Hindlimb muscle (tissue), 1 donor: ENCODE results near the gene MRM3. TPM values are rescaled to one million over a fixed set of nuclear protein-coding genes. Genes with fewer than 3 reads are reported as not detected.
"Not testable (repeated sequence)": the region's sequence is repeated elsewhere in the genome, so short reads cannot be mapped to it uniquely, and the experiment has no call there.

Experiments
- DNase-seq: peaks from one replicate; pipeline ENCODE4 v3.0.0-alpha.2; 2013
- polyA plus RNA-seq: library from polyadenylated mRNA; unstranded; fragments of 120-200 nt; gene quantifications from one replicate; pipeline ENCODE4 v1.2.1, GENCODE V29; 2013; ENCODE audit not compliant: insufficient read length

The MRM3 gene, protein sequence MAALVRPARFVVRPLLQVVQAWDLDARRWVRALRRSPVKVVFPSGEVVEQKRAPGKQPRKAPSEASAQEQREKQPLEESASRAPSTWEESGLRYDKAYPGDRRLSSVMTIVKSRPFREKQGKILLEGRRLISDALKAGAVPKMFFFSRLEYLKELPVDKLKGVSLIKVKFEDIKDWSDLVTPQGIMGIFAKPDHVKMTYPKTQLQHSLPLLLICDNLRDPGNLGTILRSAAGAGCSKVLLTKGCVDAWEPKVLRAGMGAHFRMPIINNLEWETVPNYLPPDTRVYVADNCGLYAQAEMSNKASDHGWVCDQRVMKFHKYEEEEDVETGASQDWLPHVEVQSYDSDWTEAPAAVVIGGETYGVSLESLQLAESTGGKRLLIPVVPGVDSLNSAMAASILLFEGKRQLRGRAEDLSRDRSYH
- polyA plus RNA-seq: 15.4 TPM

DNA sequence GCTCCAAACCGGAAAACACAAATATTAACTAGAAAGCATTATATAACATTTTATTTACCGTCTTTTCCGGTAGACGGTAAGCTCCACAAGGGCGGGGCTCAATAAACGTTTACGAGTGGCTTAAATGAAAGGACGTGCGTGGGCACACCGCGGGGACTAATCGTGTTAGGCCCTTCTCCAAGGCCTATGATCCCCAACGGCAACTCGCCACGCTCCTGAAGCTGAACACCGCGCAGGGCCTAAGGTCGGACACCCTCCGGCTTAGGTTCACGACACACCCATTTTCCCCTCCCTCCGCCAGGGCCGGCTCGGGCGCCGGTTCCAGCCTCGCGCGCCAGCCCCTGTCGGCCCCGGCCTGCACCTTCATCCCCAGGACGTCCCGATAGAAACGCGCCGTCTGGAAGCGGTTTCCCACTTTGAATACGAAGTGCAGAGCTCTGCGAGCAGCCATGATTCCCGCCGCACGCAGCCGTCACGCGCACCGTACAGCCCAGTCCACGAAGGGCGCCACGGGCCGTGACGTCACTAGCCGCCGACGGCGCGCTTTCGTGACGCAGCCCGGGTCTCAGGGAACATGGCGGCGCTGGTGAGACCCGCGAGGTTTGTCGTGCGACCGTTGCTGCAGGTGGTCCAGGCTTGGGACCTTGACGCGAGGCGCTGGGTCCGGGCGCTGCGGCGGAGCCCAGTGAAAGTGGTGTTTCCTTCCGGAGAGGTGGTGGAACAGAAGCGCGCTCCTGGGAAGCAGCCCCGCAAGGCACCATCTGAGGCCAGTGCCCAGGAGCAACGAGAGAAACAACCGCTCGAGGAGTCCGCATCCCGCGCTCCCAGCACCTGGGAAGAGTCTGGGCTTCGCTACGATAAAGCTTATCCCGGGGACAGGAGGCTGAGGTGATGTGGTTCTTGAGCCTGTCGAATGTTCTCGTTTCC, at the start of gene MRM3, which contains the start of gene GLOD4:
MRM3 (plus strand) TSS at position 549 of the 927 bp plus-strand sequence; CDS start at position 575, 26 bp downstream.
GLOD4 (minus strand) TSS at position 476 of the 927 bp plus-strand sequence; CDS start at position 451, 25 bp downstream.
- peak; percentile 96 for DNase-seq

DNA sequence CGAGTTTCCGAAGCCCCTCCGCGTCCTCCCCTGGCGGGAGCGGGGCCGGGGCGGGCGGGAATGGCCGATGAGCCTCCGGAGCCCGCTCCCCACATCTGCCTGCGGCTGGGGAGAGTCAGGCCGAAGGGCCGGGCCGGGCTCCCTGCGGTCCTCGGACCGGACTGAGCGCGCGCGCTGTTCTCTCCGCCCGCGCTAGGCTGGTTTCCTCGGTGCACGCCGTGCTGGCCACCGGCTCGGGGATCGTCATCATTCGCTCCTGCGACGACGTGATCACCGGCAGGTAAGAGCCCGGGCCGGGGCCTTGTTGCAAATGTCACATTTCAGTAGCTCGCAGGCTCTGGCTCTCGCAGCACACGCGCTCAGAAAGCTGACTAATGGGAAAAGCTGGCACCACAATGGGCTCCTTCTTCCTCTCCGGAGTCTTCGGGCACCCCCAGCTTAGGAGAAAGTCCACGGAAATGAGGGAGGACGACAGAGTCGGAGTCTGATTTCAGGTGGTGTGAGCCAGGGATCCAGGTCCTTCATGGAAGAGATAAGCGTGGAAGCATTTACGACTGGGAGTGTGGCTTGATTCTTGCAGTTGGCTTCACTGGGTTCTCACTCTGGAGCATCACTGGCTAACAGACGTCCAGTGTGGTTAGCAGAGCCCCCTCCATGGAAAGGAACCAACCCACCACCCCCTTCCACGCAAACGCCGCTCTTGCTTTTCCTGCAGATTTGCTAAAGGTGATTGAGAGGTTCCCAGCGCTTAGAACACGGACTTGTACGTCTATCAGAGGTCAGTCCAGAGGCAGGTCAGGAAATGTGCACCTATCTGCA, 49.0 kb upstream of the MRM3 start:
- no peak for DNase-seq

DNA sequence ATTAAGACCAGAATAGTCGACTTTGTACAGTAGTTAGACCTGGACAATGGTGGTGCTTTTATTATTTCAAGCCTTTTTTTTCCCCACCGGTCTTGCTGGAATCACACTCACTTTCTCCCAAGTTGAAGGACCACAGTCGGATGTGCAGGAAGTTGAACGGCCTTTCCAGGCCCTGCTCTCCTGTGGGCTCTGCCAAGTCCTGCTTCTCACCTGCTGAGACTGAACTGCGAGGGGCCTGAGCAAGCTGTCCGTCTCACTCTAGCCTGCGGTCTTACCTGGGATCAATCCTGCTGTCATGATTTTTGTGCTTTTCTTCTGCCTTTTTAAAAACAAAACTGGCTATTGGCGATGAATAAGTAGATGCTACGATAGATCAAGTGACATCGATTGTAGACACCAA, 48.4 kb upstream of the MRM3 start:
- DNase-seq: no peak

DNA sequence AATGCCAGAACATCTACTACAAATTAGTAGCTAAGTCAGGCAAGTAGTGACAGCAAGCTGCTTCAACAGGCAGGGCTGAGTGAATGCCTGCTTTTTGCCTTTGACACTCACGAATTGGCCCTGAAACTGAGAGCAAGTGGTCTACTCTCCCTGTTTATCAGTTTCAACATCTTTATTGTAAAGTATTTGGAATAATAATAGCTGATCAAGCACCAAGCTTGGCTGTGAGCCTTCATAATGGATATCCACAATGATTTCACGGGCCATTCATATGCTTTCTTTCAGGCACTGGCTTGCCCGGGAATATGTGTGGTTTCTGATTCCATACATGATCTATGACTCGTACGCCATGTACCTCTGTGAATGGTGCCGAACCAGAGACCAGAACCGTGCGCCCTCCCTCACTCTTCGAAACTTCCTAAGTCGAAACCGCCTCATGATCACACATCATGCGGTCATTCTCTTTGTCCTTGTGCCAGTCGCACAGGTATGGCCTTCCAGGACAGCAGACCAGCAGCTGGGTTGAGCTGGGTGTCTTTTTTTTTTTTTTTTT, 44.5 kb upstream of the MRM3 start:
- no peak for DNase-seq

DNA sequence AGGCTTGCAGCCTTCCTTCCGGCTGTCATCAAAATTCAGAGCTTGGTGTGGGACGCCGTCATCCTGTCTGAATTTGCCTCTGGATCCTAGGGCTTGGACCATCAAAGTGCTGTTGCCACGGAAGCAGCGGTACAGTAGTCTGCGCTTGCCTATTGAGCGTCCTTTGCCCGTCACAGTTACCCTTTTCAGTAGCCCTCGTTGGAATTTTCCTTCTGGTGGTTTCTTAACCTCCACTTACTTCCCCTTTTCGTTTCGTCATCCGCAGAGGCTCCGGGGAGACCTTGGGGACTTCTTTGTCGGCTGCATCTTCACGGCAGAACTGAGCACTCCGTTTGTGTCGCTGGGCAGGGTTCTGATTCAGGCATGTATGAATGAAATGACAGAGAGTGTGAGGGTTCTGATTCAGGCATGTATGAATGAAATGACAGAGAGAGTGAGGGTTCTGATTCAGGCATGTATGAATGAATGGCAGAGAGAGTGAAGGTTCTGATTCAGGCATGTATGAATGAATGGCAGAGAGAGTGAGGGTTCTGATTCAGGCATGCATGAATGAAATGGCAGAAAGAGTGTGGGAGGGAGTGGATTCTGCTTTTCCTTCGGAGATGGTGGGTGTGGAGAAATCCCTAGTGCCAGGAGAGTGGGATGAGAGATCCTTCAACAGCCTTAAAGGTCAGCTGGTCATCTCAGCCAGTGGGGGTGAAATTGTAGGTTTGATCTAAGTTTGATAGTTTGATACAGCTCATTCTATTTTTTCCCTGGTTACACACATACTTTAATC, 41.7 kb upstream of the MRM3 start:
- no peak for DNase-seq

DNA sequence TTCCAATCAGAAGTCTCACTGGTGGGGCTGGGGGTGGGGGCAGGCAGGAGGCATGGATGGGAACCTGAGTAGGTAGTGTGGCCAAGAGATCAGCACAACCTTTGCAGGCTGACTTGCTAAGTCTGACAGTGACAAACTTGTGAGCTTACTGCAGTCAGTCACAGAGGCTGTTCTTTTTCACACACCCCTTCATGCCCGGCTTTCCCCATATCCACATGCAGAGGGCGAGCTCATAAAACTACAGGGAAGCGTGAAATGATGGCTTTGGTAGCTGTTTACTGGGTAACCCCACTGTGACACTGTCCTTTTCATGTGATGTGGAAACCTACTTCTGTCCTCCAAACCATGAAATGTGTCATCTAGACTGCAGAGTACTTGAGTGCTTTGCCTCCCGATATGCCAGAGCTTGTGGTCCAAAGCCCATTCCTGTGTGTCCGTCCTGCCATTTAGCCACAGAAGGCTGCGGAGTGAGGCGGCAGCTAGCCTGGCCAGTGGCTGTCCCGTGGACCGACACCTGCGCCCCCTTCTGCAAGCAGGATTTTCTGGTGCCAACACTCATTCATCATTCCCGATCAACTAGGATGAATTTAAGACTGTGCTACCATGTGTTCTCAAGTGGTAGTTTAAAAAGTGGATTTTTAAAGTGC, 39.9 kb upstream of the MRM3 start:
- DNase-seq: no peak

DNA sequence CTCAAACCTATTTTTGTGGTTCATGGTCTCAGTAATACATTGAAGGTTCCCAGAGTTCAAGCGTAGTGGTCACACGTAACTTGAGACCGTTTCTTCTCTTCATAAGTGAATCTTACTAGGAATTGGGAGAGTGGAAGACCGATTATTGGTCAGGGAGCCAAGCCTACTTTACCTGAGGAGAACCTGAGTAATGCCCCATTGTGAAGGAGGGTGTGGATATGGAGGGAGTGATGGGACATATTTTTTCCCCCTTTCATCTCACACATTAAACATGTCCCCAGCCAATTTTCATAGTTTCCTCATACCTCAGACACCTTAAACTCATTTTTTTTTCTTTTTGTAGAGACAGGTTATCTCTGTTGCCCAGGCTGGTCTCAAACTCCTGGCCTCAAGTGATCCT, 39.0 kb upstream of the MRM3 start:
- DNase-seq: no peak

DNA sequence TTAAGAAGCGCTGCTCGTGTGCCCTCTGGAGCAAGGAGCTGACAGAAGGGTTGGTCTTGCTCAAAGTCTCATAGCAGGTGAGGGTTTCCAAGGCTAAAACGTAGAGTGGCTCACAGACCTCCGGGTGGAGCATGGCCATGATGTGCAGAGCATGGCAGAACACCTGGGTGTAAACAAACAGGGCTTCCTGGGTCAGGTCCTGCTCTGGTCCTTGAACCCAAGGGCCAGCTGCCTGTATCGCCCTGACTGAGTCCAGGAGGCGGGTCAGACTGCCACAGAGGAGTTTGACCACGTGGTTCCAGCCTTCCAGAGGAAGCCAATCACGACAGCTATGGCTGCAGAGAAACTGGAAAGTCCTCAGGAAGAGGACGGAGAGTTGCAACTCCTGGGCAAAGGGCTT, 37.2 kb upstream of the MRM3 start:
- DNase-seq: no peak

DNA sequence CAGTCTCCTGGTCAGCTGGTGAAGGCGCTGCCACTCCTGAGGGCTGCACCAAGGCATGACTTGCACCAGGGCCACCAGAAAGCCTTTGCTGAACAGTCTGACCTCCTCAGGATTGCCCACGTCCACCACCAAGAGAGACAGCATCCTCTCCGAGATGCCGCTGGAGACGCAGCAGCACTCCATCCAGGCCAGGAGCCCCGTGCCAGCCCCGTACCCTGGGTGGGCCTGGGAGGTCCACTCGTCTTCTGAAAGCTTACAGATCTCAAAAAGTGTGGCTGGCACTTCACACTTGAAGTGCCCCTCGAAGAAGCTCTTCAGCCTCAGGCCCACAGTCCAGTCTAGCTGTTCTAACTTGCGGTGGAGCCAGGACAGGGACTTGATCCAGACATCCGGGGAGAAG, 36.7 kb upstream of the MRM3 start:
- no peak for DNase-seq

DNA sequence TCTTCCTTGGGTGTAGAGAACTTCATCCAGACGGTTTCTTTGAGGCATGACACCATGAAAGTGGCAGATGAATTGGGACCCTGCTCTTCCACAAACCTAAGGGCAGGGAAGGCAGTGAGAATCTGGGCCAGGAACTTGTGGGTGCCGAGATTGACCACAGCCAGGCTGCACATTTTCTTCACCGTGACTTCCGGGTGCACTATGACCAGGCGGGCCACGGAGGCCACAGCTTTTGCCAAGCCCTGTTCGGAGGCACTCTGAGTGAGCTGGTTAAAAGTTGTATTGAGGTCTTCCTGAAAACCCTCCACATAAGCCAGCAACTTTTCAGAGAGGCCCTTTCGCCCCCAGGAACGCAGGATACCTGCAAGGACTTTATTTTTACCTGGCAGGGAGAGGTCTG, 36.0 kb upstream of the MRM3 start:
- no peak for DNase-seq

DNA sequence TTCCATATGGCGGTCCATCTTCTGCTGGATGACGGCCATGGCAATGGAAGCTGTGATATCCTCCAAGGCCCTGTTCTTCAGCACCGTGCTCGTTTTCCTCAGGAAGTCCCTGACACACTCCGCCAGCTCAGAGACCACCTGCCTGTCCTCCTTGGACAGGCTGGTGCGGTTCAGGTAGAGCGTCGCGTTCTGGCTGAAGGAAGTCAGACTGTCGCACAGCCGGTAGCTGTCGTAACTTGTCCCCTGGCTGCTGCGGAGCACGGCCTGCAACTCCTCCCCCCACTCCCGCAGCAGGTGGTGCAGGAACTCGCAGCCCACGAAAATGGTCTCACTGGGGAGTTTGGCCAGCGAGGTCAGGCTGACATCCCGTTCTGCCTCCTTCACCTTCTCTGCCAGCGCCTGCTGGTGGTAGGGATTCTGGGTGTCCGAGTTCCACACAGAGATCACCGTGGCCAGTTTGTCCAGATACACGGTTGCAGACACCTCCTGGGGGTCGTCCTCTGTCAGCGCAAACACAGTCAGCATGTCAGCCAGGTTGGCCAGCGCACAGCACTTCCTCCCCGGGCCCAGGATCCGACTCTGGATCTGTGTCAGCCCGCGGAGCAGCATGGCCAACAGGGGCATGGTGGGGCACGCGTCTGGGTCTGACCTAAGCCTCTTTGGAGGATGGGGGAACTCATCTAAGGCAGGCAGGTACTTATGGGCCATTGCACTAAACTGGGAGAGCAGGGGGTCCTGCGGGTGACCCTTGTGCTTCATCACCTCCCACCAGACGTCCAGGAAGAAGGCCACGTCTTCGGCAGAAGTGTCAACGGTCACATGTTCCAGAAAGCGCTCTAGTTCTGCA, 35.1 kb upstream of the MRM3 start:
- DNase-seq: no peak

DNA sequence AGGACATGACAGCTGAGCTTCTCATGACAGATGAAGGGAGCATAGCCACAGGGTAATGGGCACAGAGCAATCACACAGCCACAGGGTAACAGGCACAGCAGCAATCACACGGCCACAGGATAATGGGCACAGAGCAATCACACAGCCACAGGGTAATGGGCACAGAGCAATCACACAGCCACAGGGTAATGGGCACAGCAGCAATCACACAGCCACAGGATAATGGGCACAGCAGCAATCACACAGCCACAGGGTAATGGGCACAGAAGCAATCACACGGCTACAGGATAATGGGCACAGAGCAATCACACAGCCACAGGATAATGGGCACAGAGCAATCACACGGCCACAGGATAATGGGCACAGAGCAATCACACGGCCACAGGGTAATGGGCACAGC, 33.5 kb upstream of the MRM3 start:
- not testable (repeated sequence) for DNase-seq

DNA sequence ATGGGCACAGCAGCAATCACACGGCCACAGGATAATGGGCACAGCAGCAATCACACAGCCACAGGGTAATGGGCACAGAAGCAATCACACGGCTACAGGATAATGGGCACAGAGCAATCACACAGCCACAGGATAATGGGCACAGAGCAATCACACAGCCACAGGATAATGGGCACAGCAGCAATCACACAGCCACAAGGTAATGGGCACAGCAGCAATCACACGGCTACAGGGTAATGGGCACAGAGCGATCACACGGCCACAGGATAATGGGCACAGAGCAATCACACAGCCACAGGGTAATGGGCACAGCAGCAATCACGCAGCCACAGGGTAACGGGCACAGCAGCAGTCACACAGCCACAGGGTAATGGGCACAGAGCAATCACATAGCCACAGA, 32.8 kb upstream of the MRM3 start:
- not testable (repeated sequence) for DNase-seq

DNA sequence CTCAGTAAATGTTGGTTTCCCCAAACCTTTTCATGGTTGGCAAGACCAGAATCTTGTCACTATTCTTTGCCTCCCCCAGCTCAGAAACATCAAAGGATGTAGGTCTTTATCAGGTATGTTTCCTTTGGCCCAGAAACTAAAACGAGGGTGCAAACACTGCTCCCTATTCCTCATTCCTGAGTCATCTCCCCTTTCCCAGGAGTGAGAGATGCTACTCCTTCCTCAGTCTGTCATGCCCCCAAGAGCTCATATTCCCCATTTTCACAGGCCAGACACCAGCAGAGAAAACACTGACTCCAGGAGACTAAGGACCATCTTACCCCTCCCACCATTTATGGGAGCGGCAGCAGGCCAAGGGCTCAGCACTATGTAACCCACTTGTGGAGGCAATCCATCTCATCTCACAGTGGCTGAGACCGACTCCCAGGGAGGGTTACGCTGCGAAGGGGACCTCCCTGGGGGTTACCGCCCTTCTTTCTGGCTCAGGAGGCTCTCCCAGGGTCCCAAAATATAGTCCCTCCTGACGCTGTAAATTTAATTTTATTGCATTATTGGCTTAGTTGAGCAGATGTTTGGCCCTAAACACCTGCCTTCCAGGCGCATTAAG, 31.6 kb upstream of the MRM3 start:
- DNase-seq: no peak

DNA sequence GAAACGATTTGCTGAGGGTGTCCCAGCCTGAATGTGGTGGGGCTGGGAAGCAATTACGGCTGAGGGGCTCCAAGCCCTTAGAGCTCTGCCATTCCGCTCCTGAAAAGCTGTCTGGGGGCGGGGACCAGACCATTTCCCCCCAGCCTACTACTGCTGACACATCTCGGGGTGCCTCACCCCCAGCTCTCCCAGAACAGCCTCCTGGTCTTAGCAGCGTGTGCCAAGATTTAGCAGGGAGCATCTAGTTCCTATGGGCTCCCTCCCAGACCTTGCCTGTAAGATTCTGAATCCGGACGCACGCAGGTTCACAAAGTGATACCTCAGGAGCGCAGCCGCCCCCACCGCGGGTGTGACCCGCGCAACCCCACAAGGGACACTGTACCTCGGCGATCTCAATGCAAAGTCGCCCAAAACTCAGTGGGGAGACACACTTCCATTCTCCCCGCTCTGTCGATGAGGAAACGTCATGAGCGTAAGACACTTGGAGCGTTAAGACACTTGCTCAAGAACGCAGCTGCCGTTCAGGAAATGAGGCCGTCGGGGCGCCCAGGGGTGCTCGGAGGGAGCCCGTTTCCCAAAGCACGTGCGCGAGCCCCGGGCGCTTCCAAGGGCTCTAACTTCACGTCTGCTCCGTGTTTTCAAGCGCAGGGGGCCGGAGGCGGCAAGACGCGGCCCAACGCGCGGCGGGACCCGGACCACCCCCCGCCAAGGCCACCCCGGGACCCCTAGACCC, 30.7 kb upstream of the MRM3 start:
- DNase-seq: peak; percentile 44

DNA sequence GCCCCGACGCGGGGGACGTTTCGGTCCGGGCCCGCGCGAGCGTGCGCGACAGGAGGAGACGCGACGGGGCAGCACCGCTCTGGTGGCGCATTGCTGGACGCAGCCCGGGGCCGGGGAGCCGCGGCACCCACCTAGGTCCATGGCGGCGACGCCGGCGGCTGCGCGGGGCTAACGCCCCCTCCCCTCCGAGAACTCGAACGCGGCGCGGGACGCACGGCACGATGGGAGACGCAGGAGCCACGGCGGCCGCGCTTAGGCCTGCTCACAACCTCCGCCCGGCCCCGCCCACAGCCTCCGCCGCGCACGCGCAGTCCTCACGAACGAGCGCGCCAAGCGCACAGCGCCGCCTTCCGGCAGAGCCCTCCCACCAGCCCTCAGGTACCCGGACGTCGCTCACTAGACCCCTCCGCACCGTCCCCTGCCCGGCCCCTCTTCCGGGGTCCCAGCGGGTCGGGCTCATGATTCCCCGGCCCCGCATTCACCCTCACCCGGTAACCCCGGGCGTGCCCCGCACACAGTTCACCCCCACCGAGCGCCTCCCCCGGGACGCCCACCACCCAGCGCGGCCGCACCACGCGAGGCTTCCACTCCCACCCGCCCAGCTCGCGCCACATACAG, 30.0 kb upstream of the MRM3 start, which contains the start of gene GEMIN4:
GEMIN4 (minus strand) TSS at position 263 of the 618 bp plus-strand sequence; CDS start at position 141, 122 bp downstream.
- peak; percentile 94 for DNase-seq

DNA sequence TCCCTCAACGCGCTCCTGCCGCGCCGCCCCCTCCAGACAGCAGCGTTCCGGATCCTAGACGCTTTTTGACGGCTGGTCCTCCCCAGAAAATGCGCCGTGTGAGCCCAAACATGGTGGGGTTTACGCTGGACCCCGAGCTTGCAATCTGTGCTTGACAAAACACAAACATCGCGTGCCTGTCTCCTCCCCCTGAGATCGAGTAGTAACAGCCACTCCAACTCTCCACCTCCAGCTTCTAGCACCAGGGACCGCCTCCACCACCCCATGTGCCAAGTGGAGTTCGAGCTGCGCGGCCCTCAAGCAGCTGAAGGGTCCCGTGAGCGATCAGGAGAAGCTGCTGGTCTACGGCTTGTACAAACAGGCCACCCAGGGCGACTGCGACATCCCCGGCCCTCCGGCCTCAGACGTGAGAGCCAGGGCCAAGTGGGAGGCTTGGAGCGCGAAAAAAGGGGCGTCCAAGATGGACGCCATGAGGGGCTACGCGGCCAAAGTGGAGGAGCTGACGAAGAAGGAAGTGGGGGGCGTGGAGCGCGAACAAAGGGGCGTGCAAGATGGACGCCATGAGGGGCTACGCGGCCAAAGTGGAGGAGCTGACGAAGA, 29.4 kb upstream of the MRM3 start:
- peak; percentile 76 for DNase-seq

DNA sequence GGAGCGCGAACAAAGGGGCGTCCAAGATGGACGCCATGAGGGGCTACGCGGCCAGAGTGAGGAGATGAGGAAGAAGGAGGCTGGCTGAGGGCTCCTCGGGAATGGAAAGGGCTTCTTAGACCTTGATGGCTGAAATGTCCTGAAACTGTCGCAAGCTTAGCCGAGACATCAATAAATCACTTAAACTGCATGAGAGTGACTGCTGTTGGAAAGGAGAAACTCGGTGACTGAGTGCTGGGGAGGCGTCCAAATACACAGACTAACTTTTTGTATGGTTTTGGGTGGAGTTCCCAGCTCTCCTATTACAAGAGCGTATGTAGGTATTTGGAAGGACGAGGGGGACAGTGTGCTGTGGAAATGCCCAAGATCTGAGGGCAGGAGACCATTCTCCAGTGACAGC, 28.7 kb upstream of the MRM3 start:
- DNase-seq: no peak
